GM12878 (cell line): ENCODE data around the gene CELA3B. TPM values are rescaled to one million over a fixed set of nuclear protein-coding genes. Genes with fewer than 3 reads are reported as not detected.
A peak's percentile ranks its signal among the peaks of the same experiment; 100 is the strongest.

Experiments used
- ATAC-seq: fragments of 200-7000 bp; cut with Tn5 transposase; 3 replicates; pipeline ENCODE4 v1.9.1; 2020; ENCODE audit warnings: mild to moderate bottlenecking, moderate library complexity
- BruUV-seq: library from RNA; stranded (reverse); fragments of 400-500 nt; replicated peaks from 2 replicates; lab custom pipeline; 2021; lab: Mats Ljungman, UMichigan
- CTCF ChIA-PET: fragments of 300-600 bp; sonication (Branson Sonifier 250); formaldehyde crosslinking; extraction: SDS; loops from one replicate; lab custom pipeline; 2021; ENCODE audit warnings: inconsistent platforms; lab: Yijun Ruan, JAX
- POLR2A ChIA-PET: fragments of 350-600 bp; formaldehyde crosslinking; extraction: SDS; loops from one replicate; lab custom pipeline; 2021; ENCODE audit warnings: inconsistent platforms; lab: Charles Lee
- RAD21 ChIA-PET: fragments of 300-600 bp; sonication (Branson Sonifier 250); formaldehyde crosslinking; loops from one replicate; lab custom pipeline; 2023; ENCODE audit warnings: antibody characterized with exemption; ENCODE audit not compliant: unreplicated experiment; lab: Charles Lee
- SMC1A ChIA-PET: fragments of 300-600 bp; sonication (Branson Sonifier 250); formaldehyde crosslinking; loops from one replicate; lab custom pipeline; 2023; ENCODE audit not compliant: unreplicated experiment, uncharacterized antibody; lab: Charles Lee
- DNase-seq: peaks from one replicate; pipeline ENCODE4 v3.0.0-alpha.2; 2011; ENCODE audit warnings: low read depth, low spot score
- FAIRE-seq: peaks from 3 replicates; lab custom pipeline; 2011; peaks lifted over from hg19 to GRCh38; lab: Jason Lieb, UNC
- H2AFZ ChIP-seq: 2 replicates; pipeline ENCODE4 v1.6.0; 2011; ENCODE audit warnings: low read depth, low read length, control low read depth; ENCODE audit not compliant: control insufficient read depth
- H3K27ac ChIP-seq: 2 replicates; pipeline ENCODE4 v1.5.1; 2011; ENCODE audit warnings: control low read depth; ENCODE audit not compliant: control insufficient read depth, insufficient read depth
- H3K27me3 ChIP-seq, 2 experiments: replicated peaks in 1 of 2; 2 replicates each; pipeline versions ENCODE4 v1.6.0 to v1.6.1; 2011; ENCODE audit warnings: low read length in 1 of 2; ENCODE audit not compliant: control insufficient read depth in 2 of 2, insufficient read depth in 2 of 2
- H3K36me3 ChIP-seq, 2 experiments: 2 replicates each; pipeline ENCODE4 v1.5.1; 2011; ENCODE audit warnings: low read length in 1 of 2; ENCODE audit not compliant: control insufficient read depth in 2 of 2, insufficient read depth in 2 of 2
- H3K4me1 ChIP-seq: 2 replicates; pipeline ENCODE4 v1.6.1; 2011; ENCODE audit warnings: mild to moderate bottlenecking, low read length, moderate library complexity, mixed read lengths; ENCODE audit not compliant: control insufficient read depth, insufficient read depth
- H3K4me2 ChIP-seq: 2 replicates; pipeline ENCODE4 v1.6.0; 2011; ENCODE audit warnings: control low read depth; ENCODE audit not compliant: control insufficient read depth, insufficient read depth
- H3K4me3 ChIP-seq: fragments of 200-600 bp; sonication (generic); 2 replicates; pipeline ENCODE4 v1.5.1; 2016
- H3K79me2 ChIP-seq: 2 replicates; pipeline ENCODE4 v1.6.0; 2011; ENCODE audit warnings: low read length; ENCODE audit not compliant: control insufficient read depth, insufficient read depth
- H3K9ac ChIP-seq: 2 replicates; pipeline ENCODE4 v1.8.0; 2011; ENCODE audit warnings: low read length, control low read depth, mixed read lengths; ENCODE audit not compliant: control insufficient read depth, insufficient read depth
- H3K9me3 ChIP-seq: replicated peaks from 3 replicates; pipeline ENCODE4 v1.5.1; 2011; ENCODE audit warnings: mild to moderate bottlenecking, low read length; ENCODE audit not compliant: control insufficient read depth, insufficient read depth
- H4K20me1 ChIP-seq: 2 replicates; pipeline ENCODE4 v1.6.0; 2011; ENCODE audit not compliant: control insufficient read depth, insufficient read depth
- ELK1 ChIP-seq: IDR thresholded peaks from 2 replicates; pipeline ENCODE4 v1.6.1; 2012; ENCODE audit warnings: low read depth, low read length, improper control_type of control experiment
- LARP7 ChIP-seq: fragments of 450-650 bp; IDR thresholded peaks from 2 replicates; pipeline ENCODE4 v1.6.1; 2017; ENCODE audit warnings: mild to moderate bottlenecking
- MEF2B ChIP-seq: fragments of 450-650 bp; IDR thresholded peaks from 2 replicates; pipeline ENCODE4 v1.6.1; 2018; ENCODE audit warnings: mild to moderate bottlenecking, moderate library complexity; ENCODE audit not compliant: partially characterized antibody, poor library complexity, severe bottlenecking
- PAX8 ChIP-seq: fragments of 450-650 bp; IDR thresholded peaks from 2 replicates; pipeline ENCODE4 v1.6.1; 2017; ENCODE audit warnings: mild to moderate bottlenecking, moderate library complexity
- RCOR1 ChIP-seq: conservative IDR thresholded peaks from 2 replicates; pipeline ENCODE4 v1.6.1; 2012; ENCODE audit warnings: low read depth, low read length, improper control_type of control experiment
- SIN3A ChIP-seq: IDR thresholded peaks from 2 replicates; pipeline ENCODE4 v1.6.1; 2012; ENCODE audit warnings: low read depth, low read length, improper control_type of control experiment
- SMAD1 ChIP-seq: fragments of 450-650 bp; IDR thresholded peaks from 2 replicates; pipeline ENCODE4 v1.6.1; 2018; ENCODE audit warnings: mild to moderate bottlenecking, low read depth; ENCODE audit not compliant: partially characterized antibody
- SMC3 ChIP-seq: IDR thresholded peaks from 2 replicates; pipeline ENCODE4 v1.6.1; 2011; ENCODE audit warnings: low read length, improper control_type of control experiment, borderline replicate concordance
- TBL1XR1 ChIP-seq: IDR thresholded peaks from 2 replicates; pipeline ENCODE4 v1.6.1; 2012; ENCODE audit warnings: low read depth, low read length, improper control_type of control experiment
- USF1 ChIP-seq: IDR thresholded peaks from 2 replicates; pipeline ENCODE4 v1.6.1; 2011; ENCODE audit warnings: borderline replicate concordance, low read depth, mild to moderate bottlenecking, moderate library complexity, mixed read lengths, low read length; ENCODE audit not compliant: insufficient read depth; ENCODE audit errors: extremely low read length
- YY1 ChIP-seq: IDR thresholded peaks from 2 replicates; pipeline ENCODE4 v1.6.1; 2011; ENCODE audit warnings: low read depth, mild to moderate bottlenecking, low read length
- ZBED1 ChIP-seq: IDR thresholded peaks from 2 replicates; pipeline ENCODE4 v1.6.1; 2016; ENCODE audit warnings: borderline replicate concordance
- WGBS: methylation state at CpG from one replicate; pipeline ENCODE4 v1.1.6; 2016; ENCODE audit warnings: low lambda C conversion rate; ENCODE audit not compliant: insufficient replicate concordance, insufficient coverage; ENCODE audit errors: missing lambda C conversion rate; 5-methylcytosine and 5-hydroxymethylcytosine counted together
- in situ Hi-C: fragments of 300-500 bp; cut with MboI; formaldehyde crosslinking; loops from 9 replicates; pipeline ENCODE4 v1.14.3; 2018; ENCODE audit warnings: mixed read lengths
- intact Hi-C: fragments of 100-400 bp; cut with micrococcal nuclease; formaldehyde crosslinking; loops from one replicate; pipeline ENCODE4 v1.14.2; 2022; ENCODE audit not compliant: unreplicated experiment
- polyA plus RNA-seq, 11 experiments: library from polyadenylated mRNA; depleted of rRNA in 4 of 11; unstranded in 6 of 11; stranded (reverse) in 5 of 11; fragments of >200 nt; fragmentation: Nextera tagmentation in 4 of 11; fragmentation: Illumina TruSeq in 1 of 11; extraction: Ambion mirVana in 4 of 11; extraction: Trizol in 1 of 11; gene quantifications; 1 replicate in 1 of 11; 2 replicates in 10 of 11; pipeline versions ENCODE4 v1.2.1 to v1.2.3, GENCODE V29; 2011 to 2016; ENCODE audit warnings: inconsistent platforms in 2 of 11, missing spikeins in 2 of 11, low read depth in 1 of 11
- total RNA-seq, 4 experiments: library from RNA; depleted of rRNA in 3 of 4; stranded (reverse); fragments of >200 nt in 3 of 4; fragmentation: Illumina TruSeq in 1 of 4; extraction: Trizol in 1 of 4; gene quantifications; 2 replicates each; pipeline versions ENCODE4 v1.2.1 to v1.2.3, GENCODE V29; 2013 to 2021

The CELA3B gene
- total and polyA plus RNA-seq, 10 of the 15 experiments (the other 5 are each of a cell fraction or from before 2014, with no cell fraction given), result 4.1 TPM; not detected in 9

- in situ Hi-C loops, result no loop called here
- FAIRE-seq, result no peak
- SMC1A ChIA-PET, result no interaction called here
- Histone ChIP-seq H3K36me3 (no peaks in the 10 kb centered on the region), H3K9ac (no peak overlapping the region), H3K4me3 (no peak overlapping the region), H2AFZ (no peak overlapping the region), H3K79me2 (no peaks in the 10 kb centered on the region), H3K27ac (no peak overlapping the region), H3K27me3 (peaks cover 0 to 6% of the 10 kb centered on the region in 2 experiments; a peak in 2 of 4 replicates), H3K9me3 (no peaks in the 10 kb centered on the region), H3K4me1 (no peaks in the 10 kb centered on the region; the same call in 1 of the 2 replicates), H4K20me1 (peaks cover 2% of the 10 kb centered on the region; the same call in 1 of the 2 replicates), H3K4me2 (no peak overlapping the region)
- no peak for DNase-seq
- 48% methylated on average over 7 of the region's 7 CpGs for WGBS
- no TSS peak for BruUV-seq
- POLR2A ChIA-PET, result interaction anchor here (0.9 kb wide), 1 partner anchor 9 kb away, joined by 3 read pairs; no protein-coding TSS in a partner anchor
- RAD21 ChIA-PET, result no interaction called here
- TF ChIP-seq PAX8 (no peak), ZBED1 (no peak), SMAD1 (no peak)
- no peak for ATAC-seq
- CTCF ChIA-PET, result interaction anchor here (0.6 to 1.2 kb wide), 2 partner anchors 23 to 33 kb away, joined by 3 to 4 read pairs; no protein-coding TSS in a partner anchor
- intact Hi-C loops, result no loop called here
Observed at GRCh38 chr1:21932127-21932526, 44.7 kb upstream of the CELA3B start.

- Histone ChIP-seq H3K27me3 (peaks cover 0 to 6% of the 10 kb centered on the region in 2 experiments; a peak in 2 of 4 replicates), H3K9me3 (no peaks in the 10 kb centered on the region), H3K36me3 (no peaks in the 10 kb centered on the region), H3K9ac (no peak overlapping the region), H3K4me2 (peak overlapping the region; percentile 13; the same call in 1 of the 2 replicates), H3K27ac (no peak overlapping the region), H3K79me2 (no peaks in the 10 kb centered on the region), H4K20me1 (peaks cover 2% of the 10 kb centered on the region; the same call in 1 of the 2 replicates), H3K4me3 (no peak overlapping the region), H2AFZ (peak overlapping the region; percentile 21; the same call in 1 of the 2 replicates), H3K4me1 (no peaks in the 10 kb centered on the region; the same call in 1 of the 2 replicates)
- RAD21 ChIA-PET, result interaction anchor here (0.6 kb wide), 1 partner anchor 14 kb away, joined by 3 read pairs; no protein-coding TSS in a partner anchor
- BruUV-seq, result no TSS peak
- no peak for DNase-seq
- SMC1A ChIA-PET, result interaction anchor here (0.7 kb wide), 1 partner anchor 24 kb away, joined by 3 read pairs; no protein-coding TSS in a partner anchor
- 49% methylated on average over 19 of the region's 19 CpGs for WGBS
- no peak for FAIRE-seq
- in situ Hi-C loops (no loop called here), intact Hi-C loops (no loop called here)
- CTCF ChIA-PET, result no interaction called here
- POLR2A ChIA-PET, result no interaction called here
- no peak for ATAC-seq
- TF ChIP-seq LARP7, result no peak
- TF ChIP-seq ELK1, result no peak
- TF ChIP-seq SIN3A, result no peak
- TF ChIP-seq SMC3, result no peak
- TF ChIP-seq MEF2B, result no peak
- TF ChIP-seq TBL1XR1, result no peak
- TF ChIP-seq YY1, result no peak
- TF ChIP-seq USF1, result peak; percentile 24
- no peak for TF ChIP-seq RCOR1
Observed at GRCh38 chr1:21933397-21934248, 43.2 kb upstream of the CELA3B start.
